ENCODE measurements around the gene BLVRB. TPM values are rescaled to one million over a fixed set of nuclear protein-coding genes. Genes with fewer than 3 reads are reported as not detected.
A peak's percentile ranks its signal among the peaks of the same experiment; 100 is the strongest.

BLVRB gene
- total RNA-seq, 1 experiment from 2014 or later = 106 TPM

GRCh38 chr19:40452016-40452415 lies 13.5 kb downstream of the BLVRB start:
- H3K27me3 ChIP-seq (replicated peaks) = no peaks in the 10 kb centered on the region
- no peak overlapping the region for H3K27ac ChIP-seq
- 0 out of 2 replicates have a peak, but pooled peaks cover 3% of the 10 kb centered on the region for H3K36me3 ChIP-seq
- no peak for DNase-seq (ENCODE audit: low read depth in 1 of 2, low spot score in 2 of 2)
- H3K4me3 ChIP-seq = no peak overlapping the region
- no peaks in the 10 kb centered on the region for H3K9me3 ChIP-seq (replicated peaks)
- H3K4me1 ChIP-seq (replicated peaks) = no peaks in the 10 kb centered on the region

- DNase-seq (ENCODE audit: low read depth in 1 of 2, low spot score in 2 of 2) = no peak
- Histone ChIP-seq H3K9me3 (replicated peaks) (no peaks in the 10 kb centered on the region), H3K4me3 (no peak overlapping the region), H3K27me3 (replicated peaks) (no peaks in the 10 kb centered on the region), H3K27ac (no peak overlapping the region), H3K4me1 (replicated peaks) (no peaks in the 10 kb centered on the region), H3K36me3 (0 out of 2 replicates have a peak, but pooled peaks cover 3% of the 10 kb centered on the region)
Measured at GRCh38 chr19:40450664-40451063, 14.9 kb downstream of the BLVRB start.

GRCh38 chr19:40449506-40449905 lies 16.0 kb downstream of the BLVRB start:
- no peaks in the 10 kb centered on the region for H3K27me3 ChIP-seq (replicated peaks)
- no peaks in the 10 kb centered on the region for H3K4me1 ChIP-seq (replicated peaks)
- 0 out of 2 replicates have a peak, but pooled peaks cover 3% of the 10 kb centered on the region for H3K36me3 ChIP-seq
- no peak overlapping the region for H3K4me3 ChIP-seq
- DNase-seq (ENCODE audit: low read depth in 1 of 2, low spot score in 2 of 2) = no peak
- H3K9me3 ChIP-seq (replicated peaks) = no peaks in the 10 kb centered on the region
- H3K27ac ChIP-seq = no peak overlapping the region

- no peaks in the 10 kb centered on the region for H3K9me3 ChIP-seq (replicated peaks)
- DNase-seq (ENCODE audit: low read depth in 1 of 2, low spot score in 2 of 2) = no peak
- peaks cover 20% of the 10 kb centered on the region for H3K36me3 ChIP-seq
- H3K4me3 ChIP-seq = no peak overlapping the region
- peaks cover 7% of the 10 kb centered on the region for H3K4me1 ChIP-seq (replicated peaks)
- H3K27me3 ChIP-seq (replicated peaks) = no peaks in the 10 kb centered on the region
- no peak overlapping the region for H3K27ac ChIP-seq
Measured at GRCh38 chr19:40446263-40446784, 19.2 kb downstream of the BLVRB start.

- H3K27ac ChIP-seq = no peak overlapping the region
- peaks cover 25% of the 10 kb centered on the region for H3K36me3 ChIP-seq
- no peak for DNase-seq (ENCODE audit: low read depth in 1 of 2, low spot score in 2 of 2)
Measured at GRCh38 chr19:40445780-40446262, 19.7 kb downstream of the BLVRB start.

GRCh38 chr19:40444825-40445312 lies 20.7 kb downstream of the BLVRB start:
- H3K27ac ChIP-seq = peak overlapping the region; percentile 55
- no peak for DNase-seq (ENCODE audit: low read depth in 1 of 2, low spot score in 2 of 2)
- peaks cover 7% of the 10 kb centered on the region for H3K4me1 ChIP-seq (replicated peaks)
- H3K36me3 ChIP-seq = peaks cover 32% of the 10 kb centered on the region
- peak overlapping the region; percentile 59 for H3K4me3 ChIP-seq
- no peaks in the 10 kb centered on the region for H3K27me3 ChIP-seq (replicated peaks)
- H3K9me3 ChIP-seq (replicated peaks) = no peaks in the 10 kb centered on the region

More at GRCh38 chr19:40445780-40446262, 19.7 kb downstream of the BLVRB start:
- peaks cover 7% of the 10 kb centered on the region for H3K4me1 ChIP-seq (replicated peaks)
- H3K4me3 ChIP-seq = no peak overlapping the region
- H3K27me3 ChIP-seq (replicated peaks) = no peaks in the 10 kb centered on the region
- no peaks in the 10 kb centered on the region for H3K9me3 ChIP-seq (replicated peaks)

- peak; percentile 97 to 99 for DNase-seq (ENCODE audit: low read depth in 1 of 2, low spot score in 2 of 2)
- peaks cover 29% of the 10 kb centered on the region for H3K36me3 ChIP-seq
- peaks cover 7% of the 10 kb centered on the region for H3K4me1 ChIP-seq (replicated peaks)
- H3K27ac ChIP-seq = peak within 1 kb of the TSS; percentile 69
- no peaks in the 10 kb centered on the region for H3K9me3 ChIP-seq (replicated peaks)
- H3K4me3 ChIP-seq = peak within 1 kb of the TSS; percentile 59
- no peaks in the 10 kb centered on the region for H3K27me3 ChIP-seq (replicated peaks)
Measured at GRCh38 chr19:40444000-40444824, 21.3 kb downstream of the BLVRB start, which contains the start of gene SERTAD3. Gene SERTAD3, minus strand, starts transcription at chr19:40444335. Its CDS starts 2,255 bp downstream, at chr19:40442080.

DNA sequence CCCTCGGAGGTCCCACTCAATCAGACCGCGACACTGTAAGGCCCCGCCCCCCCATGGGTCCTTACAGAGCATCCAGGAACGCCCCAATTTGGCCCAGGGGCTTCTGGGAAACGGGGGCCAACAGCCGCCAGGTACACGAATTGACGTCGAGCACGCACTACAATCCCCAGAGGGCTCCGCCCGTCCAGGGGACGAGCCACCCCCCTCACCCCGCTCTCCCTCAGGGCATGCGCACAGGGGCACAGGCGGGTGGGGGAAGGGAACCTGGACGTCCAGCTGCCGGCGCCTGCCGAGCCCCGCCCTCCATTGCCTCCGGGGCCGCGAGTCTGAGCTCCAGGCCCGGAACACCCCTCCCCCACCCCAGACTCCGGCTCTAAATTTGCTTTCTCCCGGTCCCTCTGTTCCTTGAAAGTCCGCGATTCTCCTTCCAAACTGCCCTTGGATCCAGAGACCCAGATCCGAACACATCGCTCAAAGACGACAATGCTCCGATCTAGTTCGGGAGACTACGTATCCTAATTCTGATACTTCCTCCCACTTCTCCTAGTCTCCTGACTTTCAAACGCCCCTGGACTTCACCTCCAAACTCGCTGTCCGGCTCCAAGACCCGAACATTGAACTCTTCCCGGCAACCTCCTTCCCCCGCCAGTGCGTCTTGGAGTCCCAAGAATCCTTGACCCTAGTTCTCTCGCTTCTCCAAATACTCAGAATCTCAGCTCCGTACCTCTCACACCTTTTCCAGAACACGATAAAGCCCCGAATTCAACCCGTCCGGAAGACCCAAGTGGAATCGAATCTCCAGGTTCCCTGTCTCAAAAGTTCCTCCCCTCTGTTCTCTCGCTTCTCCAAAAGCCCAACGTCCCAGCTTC lies 22.2 kb downstream of the BLVRB start:
- Histone ChIP-seq H3K27me3 (replicated peaks) (no peaks in the 10 kb centered on the region), H3K36me3 (peaks cover 29% of the 10 kb centered on the region), H3K9me3 (replicated peaks) (no peaks in the 10 kb centered on the region), H3K4me3 (peak overlapping the region; percentile 59), H3K27ac (peak overlapping the region; percentile 69), H3K4me1 (replicated peaks) (peaks cover 7% of the 10 kb centered on the region)
- peak; percentile 100 for DNase-seq (ENCODE audit: low read depth in 1 of 2, low spot score in 2 of 2)

- H3K4me3 ChIP-seq = peak overlapping the region; percentile 59
- no peak for DNase-seq (ENCODE audit: low read depth in 1 of 2, low spot score in 2 of 2)
- H3K36me3 ChIP-seq = peaks cover 29% of the 10 kb centered on the region
Measured at GRCh38 chr19:40442328-40443130, 23.0 kb downstream of the BLVRB start.

DNA sequence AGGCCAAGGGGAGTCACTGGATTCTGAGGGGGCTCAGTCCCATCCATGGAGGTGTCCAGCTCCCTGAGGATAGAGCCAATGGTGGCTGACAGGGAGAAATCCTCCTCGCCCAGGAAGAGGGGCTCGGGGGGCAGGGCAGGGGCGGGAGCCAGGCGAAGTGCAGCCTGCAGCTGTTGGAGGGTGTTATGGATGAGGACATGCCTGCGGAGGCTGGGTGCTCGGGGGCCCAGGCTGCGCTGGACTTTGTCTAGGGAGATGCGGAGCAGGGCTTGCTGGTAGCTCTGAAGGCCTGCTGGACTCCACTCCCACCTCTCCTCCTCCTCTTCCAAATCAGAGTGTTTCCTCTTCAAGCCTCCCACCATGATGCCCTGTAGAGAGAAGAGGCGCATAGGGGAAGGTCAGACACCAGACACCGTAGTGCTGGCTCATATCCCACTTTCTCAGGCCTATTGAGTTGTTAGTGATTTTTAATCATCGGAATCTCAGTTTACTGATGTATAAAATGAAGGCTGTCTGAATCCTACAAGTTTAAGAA lies 23.8 kb downstream of the BLVRB start:
- Histone ChIP-seq H3K27ac (no peak overlapping the region), H3K27me3 (replicated peaks) (no peaks in the 10 kb centered on the region), H3K9me3 (replicated peaks) (no peaks in the 10 kb centered on the region), H3K36me3 (peaks cover 29% of the 10 kb centered on the region), H3K4me3 (no peak overlapping the region), H3K4me1 (replicated peaks) (peaks cover 7% of the 10 kb centered on the region)
- no peak for DNase-seq (ENCODE audit: low read depth in 1 of 2, low spot score in 2 of 2)

More at GRCh38 chr19:40442328-40443130, 23.0 kb downstream of the BLVRB start:
- Histone ChIP-seq H3K27me3 (replicated peaks) (no peaks in the 10 kb centered on the region), H3K27ac (no peak overlapping the region), H3K9me3 (replicated peaks) (no peaks in the 10 kb centered on the region), H3K4me1 (replicated peaks) (peaks cover 7% of the 10 kb centered on the region)

- no peaks in the 10 kb centered on the region for H3K9me3 ChIP-seq (replicated peaks)
- peaks cover 19% of the 10 kb centered on the region for H3K4me1 ChIP-seq (replicated peaks)
- H3K4me3 ChIP-seq = no peak overlapping the region
- no peaks in the 10 kb centered on the region for H3K27me3 ChIP-seq (replicated peaks)
- peaks cover 25% of the 10 kb centered on the region for H3K36me3 ChIP-seq
- no peak overlapping the region for H3K27ac ChIP-seq
- no peak for DNase-seq (ENCODE audit: low read depth in 1 of 2, low spot score in 2 of 2)
Measured at GRCh38 chr19:40438284-40438683, 27.3 kb downstream of the BLVRB start.

DNA sequence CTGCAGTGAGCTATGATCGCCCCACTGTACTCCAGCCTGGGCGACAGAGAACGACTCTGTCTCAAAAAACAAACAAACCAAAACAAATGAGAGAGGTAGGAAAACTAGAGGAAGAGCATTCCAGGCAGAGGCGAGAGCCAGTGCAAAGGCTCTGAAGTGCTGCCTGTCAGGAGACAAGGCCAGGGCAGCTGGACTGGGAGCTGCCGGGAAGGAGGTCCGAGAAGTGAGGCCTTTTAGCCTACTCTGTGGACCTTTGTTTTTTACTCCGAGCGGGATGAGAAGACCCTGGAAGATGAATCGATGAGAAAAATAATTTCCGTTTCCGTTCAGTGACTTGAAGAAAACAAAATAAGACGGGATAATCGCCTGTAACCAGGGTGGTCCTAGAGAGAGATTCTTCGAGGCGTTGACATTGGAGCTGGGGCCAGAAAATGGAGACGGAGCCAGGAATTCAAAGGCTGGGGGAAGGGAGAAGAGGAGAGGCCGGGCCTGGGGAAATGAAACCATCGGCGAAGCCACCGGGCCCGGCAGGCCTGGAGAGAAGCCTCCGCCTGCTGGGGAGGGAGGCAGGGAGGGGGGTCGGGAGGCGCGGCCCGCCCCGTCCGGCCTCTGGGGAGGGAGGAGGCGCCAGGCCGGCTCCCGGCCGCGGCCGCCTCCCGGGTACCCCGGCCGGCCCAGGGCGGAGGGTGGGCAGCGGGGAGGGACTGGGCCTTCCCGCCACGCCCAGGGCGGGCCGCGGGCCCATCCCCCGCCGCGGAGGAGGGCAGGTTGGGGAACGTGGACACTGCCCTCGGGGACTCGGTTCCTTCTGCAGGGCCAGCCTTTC lies 31.9 kb downstream of the BLVRB start:
- no peaks in the 10 kb centered on the region for H3K27me3 ChIP-seq (replicated peaks)
- DNase-seq (ENCODE audit: low read depth in 1 of 2, low spot score in 2 of 2) = peak; percentile 89 to 92
- no peaks in the 10 kb centered on the region for H3K36me3 ChIP-seq
- H3K9me3 ChIP-seq (replicated peaks) = no peaks in the 10 kb centered on the region
- H3K4me1 ChIP-seq (replicated peaks) = peaks cover 26% of the 10 kb centered on the region
- peak overlapping the region; percentile 35 for H3K4me3 ChIP-seq
- H3K27ac ChIP-seq = peak overlapping the region; percentile 88

Measured in SJSA1 (cell line).